Fibroblast of lung (primary cell): Measurements from ENCODE around the gene NHS. TPM values are rescaled to one million over a fixed set of nuclear protein-coding genes. Genes with fewer than 3 reads are reported as not detected.

Source experiments
- DNase-seq, 2 donors: peaks; one replicate each; pipeline versions ENCODE4 v3.0.0 to v3.0.0-alpha.2; 2010; ENCODE audit warnings: low read depth in 2 of 2
- H2AFZ ChIP-seq: 2 replicates; pipeline ENCODE4 v1.5.1; 2012; ENCODE audit warnings: low read length, control low read depth, inconsistent platforms
- H3K27ac ChIP-seq: 2 replicates; pipeline ENCODE4 v1.5.1; 2011; ENCODE audit warnings: low read length, control low read depth; ENCODE audit not compliant: insufficient read depth
- H3K27me3 ChIP-seq: 2 replicates; pipeline ENCODE4 v1.5.1; 2011; ENCODE audit warnings: mild to moderate bottlenecking, low read length; ENCODE audit not compliant: control insufficient read depth, insufficient read depth
- H3K36me3 ChIP-seq: 2 replicates; pipeline ENCODE4 v1.5.1; 2011; ENCODE audit warnings: low read length; ENCODE audit not compliant: control insufficient read depth, insufficient read depth
- H3K4me1 ChIP-seq: 2 replicates; pipeline ENCODE4 v1.5.1; 2011; ENCODE audit warnings: low read length; ENCODE audit not compliant: control insufficient read depth, insufficient read depth; ENCODE audit errors: extremely low read depth
- H3K4me2 ChIP-seq: 2 replicates; pipeline ENCODE4 v1.5.1; 2011; ENCODE audit warnings: low read length, control low read depth; ENCODE audit not compliant: insufficient read depth; ENCODE audit errors: extremely low read depth
- H3K4me3 ChIP-seq, 4 experiments: fragments of 200-600 bp in 1 of 4; sonication (generic) in 1 of 4; replicated peaks in 1 of 4; 2 replicates each; pipeline ENCODE4 v1.5.1; 2011 to 2016; ENCODE audit warnings: low read length in 4 of 4, low read depth in 3 of 4, mild to moderate bottlenecking in 3 of 4, control low read depth in 2 of 4, inconsistent platforms in 1 of 4, mixed read lengths in 1 of 4; ENCODE audit not compliant: insufficient read depth in 1 of 4; ENCODE audit errors: control extremely low read depth in 1 of 4
- H3K79me2 ChIP-seq: 2 replicates; pipeline ENCODE4 v1.5.1; 2012; ENCODE audit warnings: mild to moderate bottlenecking, low read length, inconsistent platforms; ENCODE audit not compliant: control insufficient read depth, insufficient read depth
- H3K9ac ChIP-seq: 2 replicates; pipeline ENCODE4 v1.5.1; 2011; ENCODE audit warnings: mild to moderate bottlenecking, low read length, control low read depth; ENCODE audit not compliant: insufficient read depth
- H3K9me3 ChIP-seq: 2 replicates; pipeline ENCODE4 v1.5.1; 2012; ENCODE audit warnings: low read depth, low read length; ENCODE audit not compliant: control insufficient read depth, insufficient read depth
- H4K20me1 ChIP-seq: 2 replicates; pipeline ENCODE4 v1.5.1; 2011; ENCODE audit warnings: low read length; ENCODE audit not compliant: control insufficient read depth, insufficient read depth; ENCODE audit errors: extremely low read depth
- CTCF ChIP-seq, 2 donors: IDR thresholded peaks in 1 of 2; conservative IDR thresholded peaks in 1 of 2; 1 replicate in 1 of 2; 2 replicates in 1 of 2; pipeline ENCODE4 v1.5.1; 2011 to 2012; ENCODE audit warnings: low read length in 2 of 2, control low read depth in 1 of 2, inconsistent platforms in 1 of 2, low read depth in 1 of 2, mild to moderate bottlenecking in 1 of 2
- EZH2 ChIP-seq: IDR thresholded peaks from 2 replicates; pipeline ENCODE4 v1.5.1; 2012; ENCODE audit warnings: low read length, control low read depth, mild to moderate bottlenecking; ENCODE audit errors: missing control alignments
- polyA plus RNA-seq, 2 donors: library from polyadenylated mRNA; depleted of rRNA in 1 of 2; stranded (reverse) in 1 of 2; unstranded in 1 of 2; fragments of >200 nt; gene quantifications; 2 replicates each; pipeline ENCODE4 v1.2.1, GENCODE V29; 2011 to 2012; ENCODE audit warnings: missing spikeins in 1 of 2
- total RNA-seq: library from RNA; depleted of rRNA; stranded (reverse); fragments of >200 nt; gene quantifications from 2 replicates; pipeline ENCODE4 v1.2.1, GENCODE V29; 2014

Gene NHS
- total and polyA plus RNA-seq, 2 donors (not counting 1 experiment from before 2014, with no cell fraction given): 1.4 to 3.8 TPM

GRCh38 chrX:17767734-17768133 is 392.7 kb downstream of the NHS start:
- Histone ChIP-seq H4K20me1 (no peaks in the 10 kb centered on the region), H3K27ac (no peak overlapping the region), H3K27me3 (peaks cover 4% of the 10 kb centered on the region), H3K9ac (no peak overlapping the region), H3K9me3 (no peaks in the 10 kb centered on the region), H3K4me1 (no peaks in the 10 kb centered on the region), H3K4me2 (no peak overlapping the region), H2AFZ (no peak overlapping the region), H3K4me3 (no peak overlapping the region), H3K79me2 (no peaks in the 10 kb centered on the region), H3K36me3 (no peaks in the 10 kb centered on the region)
- DNase-seq: no peak
- TF ChIP-seq CTCF (conservative IDR thresholded peaks at IDR 0.05 in 1 of 2, IDR thresholded peaks at IDR 0.05 in 1 of 2; ENCODE audit: low read depth in 1 of 2, low read length in 2 of 2): no peak
- no peak for TF ChIP-seq EZH2

GRCh38 chrX:17768997-17769396 is 394.0 kb downstream of the NHS start:
- no peak for DNase-seq
- no peak overlapping the region for H2AFZ ChIP-seq

GRCh38 chrX:17769701-17770269 is 394.8 kb downstream of the NHS start:
- TF ChIP-seq CTCF (conservative IDR thresholded peaks at IDR 0.05 in 1 of 2, IDR thresholded peaks at IDR 0.05 in 1 of 2; ENCODE audit: low read depth in 1 of 2, low read length in 2 of 2) (no peak), EZH2 (no peak)
- H4K20me1 ChIP-seq: no peaks in the 10 kb centered on the region
- H3K4me2 ChIP-seq: no peak overlapping the region
- no peak overlapping the region for H2AFZ ChIP-seq
- H3K9ac ChIP-seq: no peak overlapping the region
- H3K27ac ChIP-seq: no peak overlapping the region
- peaks cover 11% of the 10 kb centered on the region for H3K27me3 ChIP-seq
- H3K4me3 ChIP-seq: no peak overlapping the region
- H3K9me3 ChIP-seq: no peaks in the 10 kb centered on the region
- no peak for DNase-seq
- H3K4me1 ChIP-seq: no peaks in the 10 kb centered on the region
- H3K79me2 ChIP-seq: no peaks in the 10 kb centered on the region
- H3K36me3 ChIP-seq: no peaks in the 10 kb centered on the region

More at GRCh38 chrX:17768997-17769396, 394.0 kb downstream of the NHS start:
- Histone ChIP-seq H3K9ac (no peak overlapping the region), H3K4me3 (no peak overlapping the region), H3K4me2 (no peak overlapping the region), H3K4me1 (no peaks in the 10 kb centered on the region), H4K20me1 (no peaks in the 10 kb centered on the region), H3K36me3 (no peaks in the 10 kb centered on the region), H3K79me2 (no peaks in the 10 kb centered on the region), H3K27me3 (peaks cover 11% of the 10 kb centered on the region), H3K9me3 (no peaks in the 10 kb centered on the region), H3K27ac (no peak overlapping the region)
- TF ChIP-seq CTCF (conservative IDR thresholded peaks at IDR 0.05 in 1 of 2, IDR thresholded peaks at IDR 0.05 in 1 of 2; ENCODE audit: low read depth in 1 of 2, low read length in 2 of 2): no peak
